ENCODE results near the gene CSF3. TPM values are rescaled to one million over a fixed set of nuclear protein-coding genes. Genes with fewer than 3 reads are reported as not detected.
"Not testable (repeated sequence)": the region's sequence is repeated elsewhere in the genome, so short reads cannot be mapped to it uniquely, and the experiment has no call there.

CSF3 gene
- total RNA-seq, 1 experiment from 2014 or later = not detected

DNA sequence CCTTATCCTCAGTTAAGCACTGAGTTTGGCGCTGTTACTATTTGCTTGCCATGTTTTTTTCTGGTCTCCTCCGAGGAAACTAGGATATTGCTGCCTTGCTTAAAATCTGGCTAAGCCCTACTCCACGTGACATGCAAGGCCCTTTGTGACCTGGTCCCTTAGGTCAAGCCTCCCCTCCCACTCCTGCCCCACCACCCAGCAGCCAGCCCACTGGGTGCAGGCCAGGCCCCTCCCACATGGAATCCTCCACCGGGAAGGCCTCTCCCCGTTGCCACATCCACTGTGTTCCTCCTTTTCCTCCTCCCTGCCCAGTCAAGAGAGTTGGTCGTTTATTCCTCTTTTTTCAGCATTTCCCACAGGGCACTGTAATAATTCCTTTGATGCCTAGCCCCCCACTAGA is 18.4 kb upstream of the CSF3 start:
- DNase-seq (ENCODE audit: low read depth) = no peak

DNA sequence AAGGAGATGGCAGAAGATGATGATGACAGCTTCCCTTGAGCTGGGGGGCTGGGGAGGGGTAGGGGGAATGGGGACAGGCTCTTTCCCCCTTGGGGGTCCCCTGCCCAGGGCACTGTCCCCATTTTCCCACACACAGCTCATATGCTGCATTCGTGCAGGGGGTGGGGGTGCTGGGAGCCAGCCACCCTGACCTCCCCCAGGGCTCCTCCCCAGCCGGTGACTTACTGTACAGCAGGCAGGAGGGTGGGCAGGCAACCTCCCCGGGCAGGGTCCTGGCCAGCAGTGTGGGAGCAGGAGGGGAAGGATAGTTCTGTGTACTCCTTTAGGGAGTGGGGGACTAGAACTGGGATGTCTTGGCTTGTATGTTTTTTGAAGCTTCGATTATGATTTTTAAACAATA is 17.7 kb upstream of the CSF3 start:
- DNase-seq (ENCODE audit: low read depth) = no peak

DNA sequence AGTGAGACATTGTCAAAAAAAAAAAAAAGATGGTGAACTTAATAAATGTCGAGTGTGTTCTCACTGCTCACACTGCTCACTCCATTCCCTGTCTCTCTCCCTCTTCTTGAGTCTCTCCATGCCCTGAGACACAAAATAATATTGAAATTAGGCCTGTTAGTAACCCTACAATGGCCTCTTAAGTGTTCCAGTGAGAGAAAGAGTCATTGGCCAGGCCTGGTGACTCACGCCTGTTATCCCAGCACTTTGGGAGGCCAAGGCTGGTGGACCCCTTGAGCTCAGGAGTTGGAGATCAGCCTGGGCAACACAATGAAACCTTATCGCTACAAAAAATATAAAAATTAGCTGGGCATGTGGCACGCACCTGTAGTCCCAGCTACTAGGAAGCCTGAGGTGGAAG is 16.2 kb upstream of the CSF3 start:
- no peak for DNase-seq (ENCODE audit: low read depth)

DNA sequence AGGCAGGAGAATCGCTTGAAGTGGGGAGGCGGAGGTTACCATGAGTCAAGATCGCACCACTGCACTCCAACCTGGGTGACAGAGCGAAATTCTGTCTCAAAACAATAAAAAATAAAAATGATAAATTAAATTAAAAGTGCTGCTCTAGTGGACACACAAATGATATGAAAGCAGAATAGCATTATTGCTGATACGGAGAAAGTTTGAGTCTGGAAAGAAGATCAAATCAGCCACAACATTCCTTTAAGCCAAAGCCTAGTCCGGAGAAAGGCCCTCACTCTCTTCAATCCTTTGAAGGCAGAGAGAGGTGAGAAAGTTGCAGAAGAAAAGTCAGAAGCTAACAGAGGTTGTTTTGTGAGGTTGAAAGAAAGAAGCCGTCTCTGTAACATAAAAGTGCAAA is 15.1 kb upstream of the CSF3 start:
- DNase-seq (ENCODE audit: low read depth) = no peak

DNA sequence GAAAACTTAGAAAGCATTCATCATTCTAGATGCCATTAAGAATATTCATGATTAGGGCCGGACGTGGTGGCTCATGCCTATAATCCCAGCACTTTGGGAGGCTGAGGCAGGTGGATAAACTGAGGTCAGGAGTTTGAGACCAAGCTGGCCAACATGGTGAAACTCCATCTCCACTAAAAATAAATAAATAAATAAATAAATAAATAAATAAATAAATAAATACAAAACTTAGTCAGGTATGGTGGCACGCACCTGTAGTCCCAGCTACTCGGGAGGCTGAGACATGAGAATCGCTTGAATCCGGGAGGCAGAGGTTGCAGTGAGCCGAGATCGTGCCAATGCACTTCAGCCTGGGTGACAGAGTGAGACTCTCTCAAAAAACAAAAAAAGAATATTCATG is 13.9 kb upstream of the CSF3 start:
- not testable (repeated sequence) for DNase-seq (ENCODE audit: low read depth)

DNA sequence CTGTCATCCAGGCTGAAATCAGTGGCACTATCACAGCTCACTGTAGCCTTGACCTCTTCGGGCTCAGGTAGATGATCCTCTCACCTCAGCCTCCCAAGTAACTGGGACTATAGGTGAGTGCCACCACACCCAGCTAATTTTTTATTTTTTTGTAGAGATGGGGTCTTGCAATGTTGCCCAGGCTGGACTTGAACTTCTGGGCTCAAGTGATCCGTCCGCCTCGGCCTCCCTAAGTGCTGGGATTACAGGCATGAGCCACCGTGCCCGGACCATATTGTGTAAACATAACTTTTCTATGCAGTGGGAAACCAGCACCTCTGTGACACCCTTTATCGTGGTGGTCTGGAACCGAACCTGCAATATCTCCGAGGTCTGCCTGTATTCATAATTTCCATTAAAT is 11.2 kb upstream of the CSF3 start:
- DNase-seq (ENCODE audit: low read depth) = no peak

DNA sequence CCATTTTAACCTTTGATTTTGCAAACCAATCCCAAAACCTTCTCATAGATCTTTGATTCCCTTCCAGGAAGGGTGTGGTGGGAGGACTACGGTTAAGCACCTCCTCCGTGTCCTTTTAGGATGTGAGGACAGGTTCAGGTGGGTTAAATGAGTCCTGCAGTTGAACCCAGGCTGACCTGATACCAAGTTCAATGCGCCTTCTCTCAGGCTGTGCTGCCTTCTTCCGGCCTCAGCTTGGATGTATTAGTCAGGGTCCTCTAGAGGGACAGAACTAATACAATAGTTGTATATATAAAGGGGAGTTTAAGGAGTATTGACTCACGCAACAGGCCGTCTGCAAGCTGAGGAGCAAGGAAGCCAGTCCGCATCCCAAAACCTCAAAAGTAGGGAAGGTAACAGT is 10.5 kb upstream of the CSF3 start:
- DNase-seq (ENCODE audit: low read depth) = no peak

DNA sequence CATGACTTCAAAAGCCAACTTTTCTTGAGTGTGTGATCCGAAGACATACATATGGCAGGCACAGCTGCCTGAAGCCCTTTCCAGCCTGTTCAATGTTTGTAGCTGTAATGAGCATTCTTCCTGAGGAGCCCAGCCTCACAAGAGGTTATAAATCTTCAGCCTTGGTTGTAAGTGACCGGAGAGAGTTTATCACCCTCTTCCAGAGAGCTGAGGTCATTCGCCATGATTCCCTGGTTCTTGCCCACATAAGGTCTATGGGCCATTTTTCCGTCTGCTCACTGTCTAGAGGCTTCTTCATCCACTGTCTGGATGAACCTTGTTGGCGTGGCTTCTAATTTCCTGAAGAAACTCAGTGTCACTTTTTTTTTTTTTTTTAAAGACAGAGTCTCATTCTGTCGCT is 9.7 kb upstream of the CSF3 start:
- no peak for DNase-seq (ENCODE audit: low read depth)

DNA sequence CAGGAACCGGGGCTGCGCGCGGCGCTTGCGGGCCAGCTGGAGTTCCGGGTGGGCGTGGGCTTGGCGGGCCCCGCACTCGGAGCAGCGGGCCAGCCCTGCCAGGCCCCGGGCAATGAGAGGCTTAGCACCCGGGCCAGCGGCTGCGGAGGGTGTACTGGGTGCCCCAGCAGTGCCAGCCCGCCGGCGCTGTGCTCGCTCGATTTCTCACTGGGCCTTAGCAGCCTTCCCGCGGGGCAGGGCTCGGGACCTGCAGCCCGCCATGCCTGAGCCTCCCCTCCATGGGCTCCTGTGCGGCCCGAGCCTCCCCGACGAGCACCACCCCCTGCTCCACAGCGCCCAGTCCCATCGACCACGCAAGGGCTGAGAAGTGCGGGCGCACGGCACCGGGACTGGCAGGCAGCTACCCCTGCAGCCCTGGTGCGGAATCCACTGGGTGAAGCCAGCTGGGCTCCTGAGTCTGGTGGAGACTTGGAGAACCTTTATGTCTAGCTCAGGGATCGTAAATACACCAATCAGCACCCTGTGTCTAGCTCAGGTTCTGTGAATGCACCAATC is 4.2 kb upstream of the CSF3 start:
- not testable (repeated sequence) for DNase-seq (ENCODE audit: low read depth)

DNA sequence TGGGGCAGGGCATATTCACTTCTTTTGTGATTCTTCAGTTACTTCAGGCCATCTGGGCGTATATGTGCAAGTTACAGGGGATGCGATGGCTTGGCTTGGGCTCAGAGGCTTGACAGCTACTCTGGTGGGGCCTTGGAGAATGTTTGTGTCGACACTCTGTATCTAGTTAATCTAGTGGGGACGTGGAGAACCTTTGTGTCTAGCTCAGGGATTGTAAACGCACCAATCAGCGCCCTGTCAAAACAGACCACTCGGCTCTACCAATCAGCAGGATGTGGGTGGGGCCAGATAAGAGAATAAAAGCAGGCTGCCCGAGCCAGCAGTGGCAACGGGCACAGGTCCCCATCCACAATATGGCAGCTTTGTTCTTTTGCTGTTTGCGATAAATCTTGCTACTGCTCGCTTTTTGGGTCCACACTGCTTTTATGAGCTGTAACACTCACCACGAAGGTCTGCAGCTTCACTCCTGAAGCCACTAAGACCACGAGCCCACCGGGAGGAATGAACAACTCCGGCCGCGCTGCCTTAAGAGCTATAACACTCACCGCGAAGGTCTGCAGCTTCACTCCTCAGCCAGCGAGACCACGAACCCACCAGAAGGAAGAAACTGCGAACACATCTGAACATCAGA is 3.1 kb upstream of the CSF3 start:
- DNase-seq (ENCODE audit: low read depth) = not testable (repeated sequence)

DNA sequence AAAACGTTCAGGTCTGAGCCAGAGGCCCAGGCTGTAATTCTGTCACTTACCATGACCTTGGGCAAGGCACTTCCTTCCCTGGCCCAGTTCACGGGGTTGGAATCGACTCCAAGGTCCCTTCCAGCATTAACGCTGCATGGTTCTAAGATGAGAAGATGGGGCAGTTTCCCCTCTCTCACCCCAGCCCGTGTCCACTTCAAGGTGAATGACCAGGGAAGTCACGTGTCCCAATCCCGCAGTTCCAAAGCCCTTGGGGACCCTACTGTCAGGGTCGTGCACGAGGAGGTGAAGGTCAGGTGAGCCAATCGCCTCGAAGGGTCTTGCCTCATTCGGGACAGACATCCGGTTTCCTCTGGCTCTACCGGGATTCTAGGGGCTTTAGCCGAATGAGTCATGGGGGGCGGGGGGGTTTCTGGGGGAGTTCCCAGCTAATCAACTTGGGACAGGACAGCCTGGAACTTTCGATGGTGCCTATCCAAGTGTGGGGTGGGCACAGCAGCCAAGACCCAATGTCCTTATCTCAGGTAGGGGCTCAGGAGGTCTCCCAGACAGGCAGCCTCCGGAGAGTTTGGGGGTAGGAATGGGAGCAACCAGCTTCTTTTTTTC is 762 bp upstream of the CSF3 start:
- DNase-seq (ENCODE audit: low read depth) = no peak

DNA sequence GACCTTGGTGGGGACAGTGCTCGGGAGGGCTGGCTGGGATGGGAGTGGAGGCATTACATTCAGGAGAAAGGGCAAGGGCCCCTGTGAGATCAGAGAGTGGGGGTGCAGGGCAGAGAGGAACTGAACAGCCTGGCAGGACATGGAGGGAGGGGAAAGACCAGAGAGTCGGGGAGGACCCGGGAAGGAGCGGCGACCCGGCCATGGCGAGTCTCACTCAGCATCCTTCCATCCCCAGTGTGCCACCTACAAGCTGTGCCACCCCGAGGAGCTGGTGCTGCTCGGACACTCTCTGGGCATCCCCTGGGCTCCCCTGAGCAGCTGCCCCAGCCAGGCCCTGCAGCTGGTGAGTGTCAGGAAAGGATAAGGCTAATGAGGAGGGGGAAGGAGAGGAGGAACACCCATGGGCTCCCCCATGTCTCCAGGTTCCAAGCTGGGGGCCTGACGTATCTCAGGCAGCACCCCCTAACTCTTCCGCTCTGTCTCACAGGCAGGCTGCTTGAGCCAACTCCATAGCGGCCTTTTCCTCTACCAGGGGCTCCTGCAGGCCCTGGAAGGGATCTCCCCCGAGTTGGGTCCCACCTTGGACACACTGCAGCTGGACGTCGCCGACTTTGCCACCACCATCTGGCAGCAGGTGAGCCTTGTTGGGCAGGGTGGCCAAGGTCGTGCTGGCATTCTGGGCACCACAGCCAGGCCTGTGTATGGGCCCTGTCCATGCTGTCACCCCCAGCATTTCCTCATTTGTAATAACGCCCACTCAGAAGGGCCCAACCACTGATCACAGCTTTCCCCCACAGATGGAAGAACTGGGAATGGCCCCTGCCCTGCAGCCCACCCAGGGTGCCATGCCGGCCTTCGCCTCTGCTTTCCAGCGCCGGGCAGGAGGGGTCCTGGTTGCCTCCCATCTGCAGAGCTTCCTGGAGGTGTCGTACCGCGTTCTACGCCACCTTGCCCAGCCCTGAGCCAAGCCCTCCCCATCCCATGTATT is 1.1 kb downstream of the CSF3 start:
- no peak for DNase-seq (ENCODE audit: low read depth)

DNA sequence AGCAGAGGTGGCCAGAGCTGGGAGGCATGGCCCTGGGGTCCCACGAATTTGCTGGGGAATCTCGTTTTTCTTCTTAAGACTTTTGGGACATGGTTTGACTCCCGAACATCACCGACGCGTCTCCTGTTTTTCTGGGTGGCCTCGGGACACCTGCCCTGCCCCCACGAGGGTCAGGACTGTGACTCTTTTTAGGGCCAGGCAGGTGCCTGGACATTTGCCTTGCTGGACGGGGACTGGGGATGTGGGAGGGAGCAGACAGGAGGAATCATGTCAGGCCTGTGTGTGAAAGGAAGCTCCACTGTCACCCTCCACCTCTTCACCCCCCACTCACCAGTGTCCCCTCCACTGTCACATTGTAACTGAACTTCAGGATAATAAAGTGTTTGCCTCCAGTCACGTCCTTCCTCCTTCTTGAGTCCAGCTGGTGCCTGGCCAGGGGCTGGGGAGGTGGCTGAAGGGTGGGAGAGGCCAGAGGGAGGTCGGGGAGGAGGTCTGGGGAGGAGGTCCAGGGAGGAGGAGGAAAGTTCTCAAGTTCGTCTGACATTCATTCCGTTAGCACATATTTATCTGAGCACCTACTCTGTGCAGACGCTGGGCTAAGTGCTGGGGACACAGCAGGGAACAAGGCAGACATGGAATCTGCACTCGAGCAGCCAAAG is 2.3 kb downstream of the CSF3 start:
- no peak for DNase-seq (ENCODE audit: low read depth)

DNA sequence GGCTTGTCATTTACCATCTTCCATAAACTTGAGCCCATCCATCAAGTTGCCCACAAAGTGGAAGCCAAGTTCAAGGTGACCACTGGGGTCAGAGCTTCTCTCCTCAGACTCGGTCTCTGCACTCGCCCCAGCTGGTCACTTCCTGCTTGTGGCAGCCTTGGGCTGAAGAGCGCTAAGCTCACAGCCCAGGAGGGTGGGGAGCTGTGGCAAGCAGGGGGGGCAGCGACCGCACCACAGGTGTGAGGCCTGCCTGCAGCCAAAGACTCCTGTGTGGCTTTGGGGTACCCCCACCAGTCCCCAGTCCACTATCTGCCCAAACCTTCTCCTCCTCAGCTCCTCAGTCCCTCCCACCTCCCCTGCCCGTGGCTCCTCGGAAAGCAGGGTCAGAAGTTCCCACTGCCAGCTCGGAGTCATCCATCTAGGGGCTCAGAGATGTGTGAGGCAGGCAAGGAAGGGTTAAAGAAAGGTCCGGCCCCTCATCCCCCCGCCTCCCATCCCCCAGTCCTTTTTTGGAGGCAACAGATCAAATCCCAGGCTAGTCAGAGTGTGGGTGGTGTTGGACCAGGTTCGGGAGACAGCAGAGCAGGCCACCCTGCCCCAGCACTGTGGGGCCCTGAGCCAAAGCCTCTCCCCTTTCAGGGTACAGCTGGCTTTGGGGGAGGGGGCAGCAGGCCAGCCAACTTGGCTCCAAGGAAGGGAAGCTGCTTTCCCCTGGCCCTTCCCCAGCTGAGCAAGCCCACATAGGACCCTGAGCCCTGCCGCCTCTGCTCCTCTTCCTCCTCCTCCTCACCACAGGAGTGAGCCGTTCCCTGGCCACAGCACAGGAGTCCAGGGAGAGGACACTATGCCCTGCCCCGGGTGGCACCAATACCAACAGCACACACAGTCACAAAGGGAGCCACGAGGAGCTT is 3.2 kb downstream of the CSF3 start:
- no peak for DNase-seq (ENCODE audit: low read depth)

DNA sequence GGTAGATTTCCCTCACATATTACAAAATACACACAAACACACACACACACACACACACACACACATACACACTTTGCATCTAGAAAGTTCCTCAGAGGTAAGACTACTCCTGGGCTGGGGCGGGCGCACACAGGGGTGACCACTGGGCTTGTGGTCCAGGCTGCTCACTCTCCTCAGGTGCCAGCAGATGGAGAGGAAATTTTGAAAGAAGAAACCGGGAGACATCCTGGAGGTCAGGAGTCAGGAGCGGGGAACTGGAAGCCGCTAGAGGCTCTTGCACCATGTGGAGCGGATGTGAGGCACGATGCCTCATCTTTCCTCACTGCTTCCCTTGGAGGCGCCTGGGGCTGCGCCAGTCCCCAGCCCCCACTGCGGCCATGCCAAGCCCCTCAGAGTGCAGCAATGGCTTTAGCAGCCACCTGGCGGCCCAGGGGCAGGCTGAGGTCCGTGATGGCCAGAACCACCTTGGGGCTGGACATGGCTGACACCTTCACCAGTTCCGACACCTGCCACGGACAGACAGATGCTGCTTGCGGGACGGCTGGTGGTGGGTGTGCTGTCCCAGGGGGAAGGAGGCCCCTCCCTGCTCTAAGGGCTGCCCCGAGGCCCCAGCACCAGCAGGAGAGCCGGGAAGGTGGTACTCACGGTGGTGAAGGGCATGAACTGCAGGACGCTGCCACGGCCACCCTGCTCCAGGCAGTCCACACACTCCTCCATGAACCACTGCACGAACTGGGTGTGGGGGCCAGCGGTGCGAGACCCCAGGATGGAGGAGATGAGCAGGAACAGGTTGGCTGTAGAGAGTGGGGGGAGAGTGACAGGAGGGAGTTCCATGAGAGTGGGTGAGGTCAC is 4.1 kb downstream of the CSF3 start:
- DNase-seq (ENCODE audit: low read depth) = peak; percentile 41

DNA sequence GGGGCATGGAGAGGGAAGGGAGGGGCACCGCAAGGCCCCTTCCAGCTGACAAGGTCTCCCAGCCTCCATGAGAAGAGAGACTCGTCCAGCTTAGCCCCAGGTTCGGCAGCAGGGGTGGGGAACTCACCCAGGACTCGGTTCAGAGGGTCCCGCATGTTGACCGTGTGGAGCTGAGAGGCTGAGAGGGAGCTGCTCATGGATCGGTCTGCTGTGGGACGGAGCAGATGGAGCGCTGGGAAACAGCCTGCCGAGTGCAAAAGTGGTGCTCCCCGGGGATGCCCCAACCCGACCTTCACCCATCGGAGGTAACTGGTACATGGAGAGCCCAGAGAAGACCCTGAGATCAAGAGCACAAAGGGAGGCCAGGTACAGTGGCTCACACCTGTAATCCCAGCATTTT is 4.9 kb downstream of the CSF3 start:
- no peak for DNase-seq (ENCODE audit: low read depth)

DNA sequence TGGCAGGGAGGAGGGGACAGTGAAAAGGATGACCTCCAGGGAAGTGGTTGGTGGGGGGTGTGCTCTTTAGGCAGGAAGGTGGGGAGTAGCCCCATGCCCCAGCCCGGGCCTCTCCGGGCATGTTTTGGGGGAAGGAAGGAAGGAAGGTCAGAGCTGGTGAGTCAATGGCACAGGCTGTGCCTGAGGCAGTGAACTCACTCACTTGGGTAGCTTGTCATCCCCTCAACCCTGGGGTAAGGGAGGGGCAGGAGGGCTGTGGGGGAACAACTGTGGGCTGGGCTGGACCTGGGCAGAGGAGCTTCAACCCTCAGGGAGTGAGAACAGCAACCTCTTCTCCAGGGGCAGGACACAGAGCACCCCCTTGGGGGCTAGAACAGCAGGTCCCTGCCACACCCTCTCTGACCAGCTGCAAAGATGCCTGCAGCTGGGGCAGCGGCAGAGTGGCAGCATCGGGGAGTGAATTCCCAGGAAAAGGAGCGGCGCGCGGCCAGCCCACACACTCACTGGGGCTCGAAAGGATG is 6.3 kb downstream of the CSF3 start:
- DNase-seq (ENCODE audit: low read depth) = peak; percentile 97

DNA sequence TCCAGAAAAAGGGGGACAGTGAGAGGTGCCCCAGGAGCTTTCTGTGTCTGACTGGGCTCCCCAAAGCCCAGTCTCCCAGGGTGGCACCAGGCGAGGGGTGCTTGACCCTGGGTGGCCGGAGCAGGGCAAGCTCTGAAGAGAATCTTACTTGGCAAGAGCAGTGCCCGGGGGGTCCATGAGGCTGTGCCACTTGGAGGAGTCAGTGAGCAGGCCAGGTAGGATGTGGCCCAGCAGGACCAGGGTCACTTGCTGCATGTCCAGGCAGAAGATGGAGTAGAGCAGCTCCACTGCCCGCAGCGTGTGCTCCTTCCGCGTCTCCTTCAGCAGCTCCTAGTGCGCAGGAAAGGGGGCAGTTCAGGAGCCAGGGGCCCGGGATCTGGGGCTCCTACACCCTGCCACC is 7.3 kb downstream of the CSF3 start:
- no peak for DNase-seq (ENCODE audit: low read depth)

DNA sequence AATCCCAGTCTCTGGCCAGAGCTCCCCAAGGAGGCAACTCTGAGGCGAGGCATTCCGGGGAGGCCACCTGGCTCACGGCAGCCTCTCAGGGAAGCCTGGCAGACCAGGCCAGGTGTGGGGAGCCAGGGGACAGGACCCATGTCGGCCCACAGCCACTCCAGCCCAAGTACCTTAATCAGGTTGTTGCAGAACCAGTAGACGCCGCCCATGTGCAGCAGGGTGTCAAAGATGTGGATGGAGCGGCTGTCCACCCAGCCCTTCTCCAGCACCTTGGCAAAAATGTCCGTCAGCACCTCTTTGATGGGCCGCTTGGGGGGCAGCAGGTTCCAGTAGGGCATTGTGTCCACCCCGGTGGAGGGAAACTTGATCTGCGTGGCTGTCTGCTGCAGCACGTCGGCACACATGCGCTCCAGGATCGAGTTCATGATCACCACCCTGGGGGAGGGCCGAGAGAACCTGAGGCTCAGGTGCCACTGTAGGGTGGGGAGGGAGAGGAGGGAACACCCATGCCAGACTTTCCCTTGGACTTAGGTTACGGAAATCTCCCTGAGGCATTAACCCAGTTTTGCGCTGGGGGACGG is 7.8 kb downstream of the CSF3 start:
- DNase-seq (ENCODE audit: low read depth) = no peak

Measured in HT1080 (cell line).